ENCODE data around the gene DNAJC15. TPM values are rescaled to one million over a fixed set of nuclear protein-coding genes. Genes with fewer than 3 reads are reported as not detected.
A peak's percentile ranks its signal among the peaks of the same experiment; 100 is the strongest.

DNAJC15 gene
- polyA plus RNA-seq, 3 donors = 8.3 to 31.1 (median 22.0) TPM

GRCh38 chr13:43019811-43020210, 3.6 kb upstream of the DNAJC15 start:
- Histone ChIP-seq H3K36me3 (replicated peaks in 1 of 2; ENCODE audit: control insufficient read depth in 1 of 2, insufficient read depth in 2 of 2, low read length in 2 of 2) (no peaks in the 10 kb centered on the region), H3K4me3 (replicated peaks in 1 of 3; ENCODE audit: low read depth in 2 of 3, low read length in 3 of 3) (no peak overlapping the region), H3K79me2 (ENCODE audit: insufficient read depth, low read length) (peaks cover 13% of the 10 kb centered on the region), H3K9me3 (replicated peaks in 1 of 2; ENCODE audit: control insufficient read depth in 1 of 2, insufficient read depth in 1 of 2, low read length in 2 of 2) (no peaks in the 10 kb centered on the region), H3K27ac (ENCODE audit: low read depth in 1 of 2, low read length in 2 of 2) (no peak overlapping the region), H3K4me1 (ENCODE audit: control insufficient read depth in 1 of 2, insufficient read depth in 2 of 2, low read length in 2 of 2) (peaks cover 15 to 17% of the 10 kb centered on the region in 2 donors), H2AFZ (ENCODE audit: insufficient read depth, low read depth, low read length, poor library complexity, severe bottlenecking) (no peak overlapping the region), H3K9ac (ENCODE audit: insufficient read depth, low read length, poor library complexity, severe bottlenecking) (peak overlapping the region; percentile 23), H4K20me1 (ENCODE audit: insufficient read depth, low read length) (no peaks in the 10 kb centered on the region), H3K27me3 (ENCODE audit: control insufficient read depth in 2 of 2, insufficient read depth in 2 of 2, low read length in 2 of 2) (no peaks in the 10 kb centered on the region), H3K4me2 (replicated peaks; ENCODE audit: extremely low read depth, low read length, poor library complexity, severe bottlenecking) (no peak overlapping the region)
- TF ChIP-seq CTCF (IDR thresholded peaks at IDR 0.05) = no peak
- Mint-ChIP-seq H3K27ac (no peak overlapping the region), H3K9me3 (peaks cover 0 to 3% (median 0%) of the 10 kb centered on the region in 7 donors), H3K4me1 (peaks cover 14% of the 10 kb centered on the region), H3K4me3 (no peak overlapping the region), H3K27me3 (ENCODE audit: low read depth in 3 of 3) (peaks cover 0 to 4% (median 1%) of the 10 kb centered on the region in 3 donors), H3K36me3 (no peaks in the 10 kb centered on the region)
- no peak for DNase-seq
- intact Hi-C loops (cut with micrococcal nuclease) = loop anchor here in 1 of 2 donors (5.0 kb wide), 1 partner anchor 48 kb away; no protein-coding TSS in a partner anchor
- 100% methylated on average over 2 of the region's 2 CpGs for WGBS (ENCODE audit: insufficient coverage)

- intact Hi-C loops (cut with micrococcal nuclease) = loop anchor here in 1 of 2 donors (5.0 kb wide), 1 partner anchor 48 kb away; no protein-coding TSS in a partner anchor
- H3K27me3 ChIP-seq (ENCODE audit: control insufficient read depth in 2 of 2, insufficient read depth in 2 of 2, low read length in 2 of 2) = no peaks in the 10 kb centered on the region
- Mint-ChIP-seq H3K27me3 (ENCODE audit: low read depth in 3 of 3) (peaks cover 0 to 4% (median 1%) of the 10 kb centered on the region in 3 donors), H3K9me3 (peaks cover 0 to 2% (median 0%) of the 10 kb centered on the region in 7 donors), H3K4me1 (peaks cover 22% of the 10 kb centered on the region), H3K27ac (no peak overlapping the region), H3K4me3 (no peak overlapping the region), H3K36me3 (no peaks in the 10 kb centered on the region)
- H3K4me3 ChIP-seq (replicated peaks in 1 of 3; ENCODE audit: low read depth in 2 of 3, low read length in 3 of 3) = no peak overlapping the region
- no peaks in the 10 kb centered on the region for H3K36me3 ChIP-seq (replicated peaks in 1 of 2; ENCODE audit: control insufficient read depth in 1 of 2, insufficient read depth in 2 of 2, low read length in 2 of 2)
- H3K9me3 ChIP-seq (replicated peaks in 1 of 2; ENCODE audit: control insufficient read depth in 1 of 2, insufficient read depth in 1 of 2, low read length in 2 of 2) = no peaks in the 10 kb centered on the region
- H3K4me2 ChIP-seq (replicated peaks; ENCODE audit: extremely low read depth, low read length, poor library complexity, severe bottlenecking) = no peak overlapping the region
- no peaks in the 10 kb centered on the region for H4K20me1 ChIP-seq (ENCODE audit: insufficient read depth, low read length)
- WGBS (ENCODE audit: insufficient coverage) = no CpG with 5 or more reads among the region's 1 CpG
- no peak overlapping the region for H3K9ac ChIP-seq (ENCODE audit: insufficient read depth, low read length, poor library complexity, severe bottlenecking)
- no peak overlapping the region for H3K27ac ChIP-seq (ENCODE audit: low read depth in 1 of 2, low read length in 2 of 2)
- peaks cover 24 to 27% of the 10 kb centered on the region in 2 donors for H3K4me1 ChIP-seq (ENCODE audit: control insufficient read depth in 1 of 2, insufficient read depth in 2 of 2, low read length in 2 of 2)
- no peak overlapping the region for H2AFZ ChIP-seq (ENCODE audit: insufficient read depth, low read depth, low read length, poor library complexity, severe bottlenecking)
- TF ChIP-seq CTCF (IDR thresholded peaks at IDR 0.05) = no peak
- DNase-seq = no peak
- peaks cover 22% of the 10 kb centered on the region for H3K79me2 ChIP-seq (ENCODE audit: insufficient read depth, low read length)
Measured at GRCh38 chr13:43020794-43021193, 2.6 kb upstream of the DNAJC15 start.
